Central memory CD4-positive, alpha-beta T cell (primary cell): ENCODE results near the gene UBE2E3.
"Not testable (repeated sequence)": the region's sequence is repeated elsewhere in the genome, so short reads cannot be mapped to it uniquely, and the experiment has no call there.

ENCODE experiments used
- DNase-seq: peaks from one replicate; pipeline ENCODE4 v3.0.0; 2022

The UBE2E3 gene

GRCh38 chr2:181036848-181037603 is 56.6 kb downstream of the UBE2E3 start:
- no peak for DNase-seq

- no peak for DNase-seq
Observed at GRCh38 chr2:181037922-181038321, 57.5 kb downstream of the UBE2E3 start.

GRCh38 chr2:181038796-181039195 is 58.4 kb downstream of the UBE2E3 start:
- no peak for DNase-seq

GRCh38 chr2:181040839-181041238 is 60.4 kb downstream of the UBE2E3 start:
- not testable (repeated sequence) for DNase-seq

GRCh38 chr2:181041661-181042060 is 61.3 kb downstream of the UBE2E3 start:
- no peak for DNase-seq

GRCh38 chr2:181042706-181043105 is 62.3 kb downstream of the UBE2E3 start:
- DNase-seq = no peak

- no peak for DNase-seq
Observed at GRCh38 chr2:181046833-181047232, 66.4 kb downstream of the UBE2E3 start.

GRCh38 chr2:181047829-181048228 is 67.4 kb downstream of the UBE2E3 start:
- DNase-seq = no peak

- no peak for DNase-seq
Observed at GRCh38 chr2:181051861-181052522, 71.6 kb downstream of the UBE2E3 start.

- DNase-seq = no peak
Observed at GRCh38 chr2:181052523-181052891, 72.1 kb downstream of the UBE2E3 start.

GRCh38 chr2:181054256-181054655 is 73.9 kb downstream of the UBE2E3 start:
- no peak for DNase-seq

GRCh38 chr2:181054843-181055242 is 74.4 kb downstream of the UBE2E3 start:
- no peak for DNase-seq

GRCh38 chr2:181058378-181059269 is 78.2 kb downstream of the UBE2E3 start:
- peak; percentile 41 for DNase-seq

- no peak for DNase-seq
Observed at GRCh38 chr2:181063696-181064095, 83.3 kb downstream of the UBE2E3 start.

GRCh38 chr2:181065458-181065857 is 85.1 kb downstream of the UBE2E3 start:
- DNase-seq = no peak

GRCh38 chr2:181066333-181066732 is 85.9 kb downstream of the UBE2E3 start:
- DNase-seq = no peak

- no peak for DNase-seq
Observed at GRCh38 chr2:181070119-181070835, 89.9 kb downstream of the UBE2E3 start.

GRCh38 chr2:181070836-181071200 is 90.4 kb downstream of the UBE2E3 start:
- DNase-seq = no peak

GRCh38 chr2:181072486-181073235 is 92.3 kb downstream of the UBE2E3 start:
- no peak for DNase-seq

- no peak for DNase-seq
Observed at GRCh38 chr2:181073896-181074295, 93.5 kb downstream of the UBE2E3 start.

- no peak for DNase-seq
Observed at GRCh38 chr2:181074457-181074856, 94.1 kb downstream of the UBE2E3 start.

- no peak for DNase-seq
Observed at GRCh38 chr2:181076658-181077057, 96.3 kb downstream of the UBE2E3 start.
